A549 (cell line): Measurements from ENCODE around the gene NDC1.
"Not testable (repeated sequence)": the region's sequence is repeated elsewhere in the genome, so short reads cannot be mapped to it uniquely, and the experiment has no call there.

ENCODE experiments used
- MAFK ChIP-seq: fragments of 450-650 bp; IDR thresholded peaks from 2 replicates; pipeline ENCODE4 v1.6.1; 2014; ENCODE audit not compliant: partially characterized antibody
- MYC ChIP-seq: IDR thresholded peaks from 2 replicates; pipeline ENCODE4 v1.6.1; 2012; ENCODE audit warnings: mild to moderate bottlenecking, inconsistent platforms, low read length, improper control_type of control experiment, borderline replicate concordance
- RAD21 ChIP-seq, 2 experiments: fragments of >200 bp in 1 of 2; sonication (Bioruptor Twin) in 1 of 2; formaldehyde crosslinking in 1 of 2; IDR thresholded peaks in 1 of 2; conservative IDR thresholded peaks in 1 of 2; 2 replicates in 1 of 2; 3 replicates in 1 of 2; pipeline ENCODE4 v1.6.1; 2012 to 2018; ENCODE audit warnings: inconsistent platforms in 1 of 2
- TF ChIP-seq, protein P1 (sequence below): fragments of >200 bp; sonication (Bioruptor Twin); formaldehyde crosslinking; IDR thresholded peaks from 3 replicates; pipeline ENCODE4 v1.5.1; 2016
- TF ChIP-seq, protein P2 (sequence below): fragments of 250-450 bp; sonication (Bioruptor Pico); IDR thresholded peaks from 2 replicates; pipeline ENCODE4 v1.5.0; 2020; ENCODE audit warnings: low read depth, mild to moderate bottlenecking, moderate library complexity

DNA sequence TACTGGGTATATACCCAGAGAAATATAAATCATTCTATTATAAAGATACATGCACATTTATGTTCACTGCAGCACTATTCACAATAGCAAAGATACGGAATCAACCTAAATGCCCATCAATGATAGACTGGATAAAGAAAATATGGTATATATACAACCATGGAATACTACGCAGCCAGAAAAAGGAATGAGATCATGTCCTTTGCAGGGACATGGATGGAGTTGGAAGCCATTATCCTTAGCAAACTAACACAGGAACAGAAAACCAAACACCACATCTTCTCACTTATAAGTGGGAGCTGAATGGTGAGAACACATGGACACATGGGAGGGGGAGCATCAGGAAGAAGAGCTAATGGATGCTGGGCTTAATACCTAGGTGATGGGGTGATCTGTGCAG is 43.8 kb upstream of the NDC1 start:
- TF ChIP-seq, protein P1, sequence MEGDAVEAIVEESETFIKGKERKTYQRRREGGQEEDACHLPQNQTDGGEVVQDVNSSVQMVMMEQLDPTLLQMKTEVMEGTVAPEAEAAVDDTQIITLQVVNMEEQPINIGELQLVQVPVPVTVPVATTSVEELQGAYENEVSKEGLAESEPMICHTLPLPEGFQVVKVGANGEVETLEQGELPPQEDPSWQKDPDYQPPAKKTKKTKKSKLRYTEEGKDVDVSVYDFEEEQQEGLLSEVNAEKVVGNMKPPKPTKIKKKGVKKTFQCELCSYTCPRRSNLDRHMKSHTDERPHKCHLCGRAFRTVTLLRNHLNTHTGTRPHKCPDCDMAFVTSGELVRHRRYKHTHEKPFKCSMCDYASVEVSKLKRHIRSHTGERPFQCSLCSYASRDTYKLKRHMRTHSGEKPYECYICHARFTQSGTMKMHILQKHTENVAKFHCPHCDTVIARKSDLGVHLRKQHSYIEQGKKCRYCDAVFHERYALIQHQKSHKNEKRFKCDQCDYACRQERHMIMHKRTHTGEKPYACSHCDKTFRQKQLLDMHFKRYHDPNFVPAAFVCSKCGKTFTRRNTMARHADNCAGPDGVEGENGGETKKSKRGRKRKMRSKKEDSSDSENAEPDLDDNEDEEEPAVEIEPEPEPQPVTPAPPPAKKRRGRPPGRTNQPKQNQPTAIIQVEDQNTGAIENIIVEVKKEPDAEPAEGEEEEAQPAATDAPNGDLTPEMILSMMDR, result not testable (repeated sequence)
- not testable (repeated sequence) for TF ChIP-seq MAFK; MYC; RAD21 (conservative IDR thresholded peaks at IDR 0.05 in 1 of 2, IDR thresholded peaks at IDR 0.05 in 1 of 2)
- TF ChIP-seq, protein P2, sequence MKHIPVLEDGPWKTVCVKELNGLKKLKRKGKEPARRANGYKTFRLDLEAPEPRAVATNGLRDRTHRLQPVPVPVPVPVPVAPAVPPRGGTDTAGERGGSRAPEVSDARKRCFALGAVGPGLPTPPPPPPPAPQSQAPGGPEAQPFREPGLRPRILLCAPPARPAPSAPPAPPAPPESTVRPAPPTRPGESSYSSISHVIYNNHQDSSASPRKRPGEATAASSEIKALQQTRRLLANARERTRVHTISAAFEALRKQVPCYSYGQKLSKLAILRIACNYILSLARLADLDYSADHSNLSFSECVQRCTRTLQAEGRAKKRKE, result not testable (repeated sequence)
